CMK (cell line): ENCODE measurements around the gene SLC7A9.

ENCODE experiments used
- DNase-seq: peaks from one replicate; pipeline ENCODE4 v3.0.0-alpha.2; 2010; ENCODE audit warnings: low read depth

Gene SLC7A9

GRCh38 chr19:32828643-32829344 lies 40.8 kb downstream of the SLC7A9 start:
- no peak for DNase-seq

- no peak for DNase-seq
Observed at GRCh38 chr19:32828139-32828538, 41.4 kb downstream of the SLC7A9 start.

- no peak for DNase-seq
Observed at GRCh38 chr19:32824916-32825608, 44.5 kb downstream of the SLC7A9 start.

- DNase-seq = no peak
Observed at GRCh38 chr19:32824191-32824751, 45.3 kb downstream of the SLC7A9 start.

GRCh38 chr19:32823747-32824102 lies 45.8 kb downstream of the SLC7A9 start:
- no peak for DNase-seq

GRCh38 chr19:32822916-32823746 lies 46.4 kb downstream of the SLC7A9 start:
- DNase-seq = no peak

- no peak for DNase-seq
Observed at GRCh38 chr19:32819419-32820400, 49.9 kb downstream of the SLC7A9 start.

GRCh38 chr19:32818536-32818935 lies 51.0 kb downstream of the SLC7A9 start:
- no peak for DNase-seq

GRCh38 chr19:32817569-32818476 lies 51.7 kb downstream of the SLC7A9 start:
- no peak for DNase-seq

- no peak for DNase-seq
Observed at GRCh38 chr19:32816555-32817099, 52.9 kb downstream of the SLC7A9 start.

GRCh38 chr19:32814624-32815023 lies 54.9 kb downstream of the SLC7A9 start:
- DNase-seq = no peak

- DNase-seq = no peak
Observed at GRCh38 chr19:32813862-32814425, 55.6 kb downstream of the SLC7A9 start.

- DNase-seq = no peak
Observed at GRCh38 chr19:32812571-32812970, 57.0 kb downstream of the SLC7A9 start.

- no peak for DNase-seq
Observed at GRCh38 chr19:32812036-32812435, 57.5 kb downstream of the SLC7A9 start.

- DNase-seq = no peak
Observed at GRCh38 chr19:32811151-32811550, 58.4 kb downstream of the SLC7A9 start.

GRCh38 chr19:32810452-32810851 lies 59.1 kb downstream of the SLC7A9 start:
- no peak for DNase-seq

GRCh38 chr19:32809754-32810153 lies 59.8 kb downstream of the SLC7A9 start:
- no peak for DNase-seq

GRCh38 chr19:32809254-32809653 lies 60.3 kb downstream of the SLC7A9 start:
- no peak for DNase-seq

GRCh38 chr19:32808236-32808635 lies 61.3 kb downstream of the SLC7A9 start:
- no peak for DNase-seq

- peak; percentile 30 for DNase-seq
Observed at GRCh38 chr19:32802840-32803239, 66.7 kb downstream of the SLC7A9 start.
